HG02763 (cell line): ENCODE results near the gene DNAJC5G.
"Not testable (repeated sequence)": the region's sequence is repeated elsewhere in the genome, so short reads cannot be mapped to it uniquely, and the experiment has no call there.

Experiments used
- ATAC-seq: cut with Tn5 transposase; IDR thresholded peaks from one replicate; pipeline ENCODE4 v1.9.1; 2021; ENCODE audit warnings: mild to moderate bottlenecking, moderate library complexity; ENCODE audit not compliant: unreplicated experiment

Gene DNAJC5G

GRCh38 chr2:27306136-27306535 is 30.9 kb downstream of the DNAJC5G start:
- ATAC-seq, result no peak

GRCh38 chr2:27306573-27307286 is 31.5 kb downstream of the DNAJC5G start:
- ATAC-seq, result no peak

GRCh38 chr2:27307287-27307544 is 32.0 kb downstream of the DNAJC5G start:
- ATAC-seq, result no peak

GRCh38 chr2:27307545-27308358 is 32.5 kb downstream of the DNAJC5G start:
- no peak for ATAC-seq

GRCh38 chr2:27308359-27308881 is 33.2 kb downstream of the DNAJC5G start, which contains the start of gene UCN:
UCN (minus strand) TSS chr2:27308445; CDS start chr2:27307895, 550 bp downstream.
- no peak for ATAC-seq

- ATAC-seq, result no peak
Measured at GRCh38 chr2:27309651-27310050, 34.4 kb downstream of the DNAJC5G start.

- no peak for ATAC-seq
Measured at GRCh38 chr2:27312152-27312551, 36.9 kb downstream of the DNAJC5G start.

- ATAC-seq, result no peak
Measured at GRCh38 chr2:27313882-27314645, 38.8 kb downstream of the DNAJC5G start.

GRCh38 chr2:27314709-27315108 is 39.5 kb downstream of the DNAJC5G start:
- no peak for ATAC-seq

GRCh38 chr2:27315122-27315521 is 39.9 kb downstream of the DNAJC5G start:
- ATAC-seq, result no peak

- ATAC-seq, result no peak
Measured at GRCh38 chr2:27316655-27317412, 41.6 kb downstream of the DNAJC5G start.

GRCh38 chr2:27319839-27320238 is 44.6 kb downstream of the DNAJC5G start:
- ATAC-seq, result not testable (repeated sequence)

- no peak for ATAC-seq
Measured at GRCh38 chr2:27320958-27321543, 45.8 kb downstream of the DNAJC5G start.

- ATAC-seq, result no peak
Measured at GRCh38 chr2:27322301-27322765, 47.1 kb downstream of the DNAJC5G start.

- peak; percentile 81 for ATAC-seq
Measured at GRCh38 chr2:27322766-27323595, 47.7 kb downstream of the DNAJC5G start, which contains the start of gene MPV17. MPV17 (minus strand) TSS chr2:27323097; CDS start chr2:27322517, 580 bp downstream.

- no peak for ATAC-seq
Measured at GRCh38 chr2:27323596-27324285, 48.5 kb downstream of the DNAJC5G start.

- no peak for ATAC-seq
Measured at GRCh38 chr2:27324720-27325119, 49.5 kb downstream of the DNAJC5G start.
